K562 (cell line): ENCODE data around the gene ZFP28. TPM values are rescaled to one million over a fixed set of nuclear protein-coding genes. Genes with fewer than 3 reads are reported as not detected.

ENCODE experiments used
- ATF3 ChIP-seq, 2 experiments: fragments of 450-650 bp in 1 of 2; sonication (generic) in 1 of 2; formaldehyde crosslinking in 1 of 2; IDR thresholded peaks in 1 of 2; conservative IDR thresholded peaks in 1 of 2; 2 replicates each; pipeline versions ENCODE4 v1.6.1 to v1.8.1; 2016 to 2023; ENCODE audit warnings: mild to moderate bottlenecking in 2 of 2, moderate library complexity in 2 of 2, inconsistent platforms in 1 of 2, missing genetic modification reagents in 1 of 2
- CBX1 ChIP-seq: sonication (generic); IDR thresholded peaks from 2 replicates; pipeline ENCODE4 v1.6.1; 2016; ENCODE audit warnings: antibody characterized with exemption, low read depth, mild to moderate bottlenecking
- DEAF1 ChIP-seq: fragments of 450-650 bp; formaldehyde crosslinking; IDR thresholded peaks from 2 replicates; pipeline ENCODE4 v1.4.0; 2020; ENCODE audit warnings: mild to moderate bottlenecking, moderate library complexity
- KDM2B ChIP-seq: fragments of 250-450 bp; sonication (Bioruptor Pico); IDR thresholded peaks from 2 replicates; pipeline ENCODE4 v1.8.0; 2021; ENCODE audit warnings: mild to moderate bottlenecking, moderate library complexity
- MGA ChIP-seq: fragments of 450-650 bp; IDR thresholded peaks from 2 replicates; pipeline ENCODE4 v1.6.1; 2016; ENCODE audit warnings: mild to moderate bottlenecking, moderate library complexity
- POLR3A ChIP-seq: IDR thresholded peaks from 2 replicates; pipeline ENCODE4 v1.6.1; 2011; ENCODE audit warnings: borderline replicate concordance, mild to moderate bottlenecking, moderate library complexity; ENCODE audit not compliant: insufficient read length, insufficient read depth; ENCODE audit errors: extremely low read depth
- ZFP30 ChIP-seq: fragments of 250-450 bp; sonication (Bioruptor Pico); IDR thresholded peaks from 2 replicates; pipeline ENCODE4 v1.8.0; 2022; ENCODE audit warnings: moderate library complexity, mild to moderate bottlenecking, inconsistent platforms, borderline replicate concordance
- polyA plus RNA-seq, 8 experiments: library from polyadenylated mRNA; depleted of rRNA in 4 of 8; stranded (reverse) in 5 of 8; unstranded in 3 of 8; fragments of >200 nt; fragmentation: Nextera tagmentation in 2 of 8; fragmentation: Illumina TruSeq in 1 of 8; extraction: Ambion mirVana in 2 of 8; extraction: Trizol in 1 of 8; gene quantifications; 2 replicates each; pipeline versions ENCODE4 v1.2.1 to v1.2.3, GENCODE V29; 2011 to 2014; ENCODE audit warnings: inconsistent platforms in 1 of 8, missing spikeins in 1 of 8
- total RNA-seq, 7 experiments: library from RNA; depleted of rRNA in 6 of 7; stranded (reverse); fragments of >200 nt in 6 of 7; fragmentation: Illumina TruSeq in 2 of 7; extraction: Trizol in 2 of 7; gene quantifications; 2 replicates each; pipeline versions ENCODE4 v1.2.1 to v1.2.3, GENCODE V29; 2011 to 2021; ENCODE audit warnings: low replicate concordance in 1 of 7
- TF ChIP-seq, protein P1 (sequence below): fragments of 450-650 bp; IDR thresholded peaks from 2 replicates; pipeline ENCODE4 v1.6.1; 2016; ENCODE audit warnings: low read depth, mild to moderate bottlenecking, moderate library complexity
- TF ChIP-seq, protein P2 (sequence below): sonication (generic); formaldehyde crosslinking; IDR thresholded peaks from 2 replicates; pipeline ENCODE4 v1.8.1; 2023; ENCODE audit warnings: mild to moderate bottlenecking, missing genetic modification reagents

Gene ZFP28
- total and polyA plus RNA-seq, 9 of the 15 experiments (the other 6 are each of a cell fraction or from before 2014, with no cell fraction given) = 0.01 to 0.04 TPM; not detected in 7

DNA sequence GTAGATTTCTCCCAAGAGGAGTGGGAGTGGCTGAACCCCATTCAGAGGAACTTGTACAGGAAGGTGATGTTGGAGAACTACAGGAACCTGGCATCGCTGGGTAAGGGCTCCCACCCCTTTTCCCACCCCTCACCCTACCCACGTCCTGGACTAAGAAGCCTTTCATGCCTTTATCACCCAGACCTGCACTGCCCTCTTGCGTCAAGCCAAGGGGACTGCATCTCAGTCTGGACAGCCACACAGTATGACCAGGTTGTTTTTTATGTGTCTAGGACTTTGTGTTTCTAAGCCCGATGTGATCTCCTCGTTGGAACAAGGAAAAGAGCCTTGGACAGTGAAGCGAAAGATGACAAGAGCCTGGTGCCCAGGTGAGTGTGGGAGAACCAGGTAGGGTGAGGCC, 8.8 kb downstream of the ZFP28 start (continued):
- TF ChIP-seq POLR3A = no peak
- TF ChIP-seq, protein P1, sequence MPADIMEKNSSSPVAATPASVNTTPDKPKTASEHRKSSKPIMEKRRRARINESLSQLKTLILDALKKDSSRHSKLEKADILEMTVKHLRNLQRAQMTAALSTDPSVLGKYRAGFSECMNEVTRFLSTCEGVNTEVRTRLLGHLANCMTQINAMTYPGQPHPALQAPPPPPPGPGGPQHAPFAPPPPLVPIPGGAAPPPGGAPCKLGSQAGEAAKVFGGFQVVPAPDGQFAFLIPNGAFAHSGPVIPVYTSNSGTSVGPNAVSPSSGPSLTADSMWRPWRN = no peak
- no peak for TF ChIP-seq ZFP30
- TF ChIP-seq, protein P2, sequence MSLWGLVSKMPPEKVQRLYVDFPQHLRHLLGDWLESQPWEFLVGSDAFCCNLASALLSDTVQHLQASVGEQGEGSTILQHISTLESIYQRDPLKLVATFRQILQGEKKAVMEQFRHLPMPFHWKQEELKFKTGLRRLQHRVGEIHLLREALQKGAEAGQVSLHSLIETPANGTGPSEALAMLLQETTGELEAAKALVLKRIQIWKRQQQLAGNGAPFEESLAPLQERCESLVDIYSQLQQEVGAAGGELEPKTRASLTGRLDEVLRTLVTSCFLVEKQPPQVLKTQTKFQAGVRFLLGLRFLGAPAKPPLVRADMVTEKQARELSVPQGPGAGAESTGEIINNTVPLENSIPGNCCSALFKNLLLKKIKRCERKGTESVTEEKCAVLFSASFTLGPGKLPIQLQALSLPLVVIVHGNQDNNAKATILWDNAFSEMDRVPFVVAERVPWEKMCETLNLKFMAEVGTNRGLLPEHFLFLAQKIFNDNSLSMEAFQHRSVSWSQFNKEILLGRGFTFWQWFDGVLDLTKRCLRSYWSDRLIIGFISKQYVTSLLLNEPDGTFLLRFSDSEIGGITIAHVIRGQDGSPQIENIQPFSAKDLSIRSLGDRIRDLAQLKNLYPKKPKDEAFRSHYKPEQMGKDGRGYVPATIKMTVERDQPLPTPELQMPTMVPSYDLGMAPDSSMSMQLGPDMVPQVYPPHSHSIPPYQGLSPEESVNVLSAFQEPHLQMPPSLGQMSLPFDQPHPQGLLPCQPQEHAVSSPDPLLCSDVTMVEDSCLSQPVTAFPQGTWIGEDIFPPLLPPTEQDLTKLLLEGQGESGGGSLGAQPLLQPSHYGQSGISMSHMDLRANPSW (CRISPR knock-in tag) = no peak
- no peak for TF ChIP-seq ATF3 (IDR thresholded peaks at IDR 0.05)
- TF ChIP-seq ATF3 (CRISPR knock-in tag; conservative IDR thresholded peaks at IDR 0.05) = no peak
- no peak for TF ChIP-seq MGA
- TF ChIP-seq KDM2B (CRISPR knock-in tag) = no peak
- TF ChIP-seq DEAF1 (CRISPR knock-in tag) = no peak
- TF ChIP-seq CBX1 = no peak
